Lung (tissue), 12 donors: ENCODE results near the gene ANO2. TPM values are rescaled to one million over a fixed set of nuclear protein-coding genes. Genes with fewer than 3 reads are reported as not detected.
"Not testable (repeated sequence)": the region's sequence is repeated elsewhere in the genome, so short reads cannot be mapped to it uniquely, and the experiment has no call there.

ENCODE experiments used
- ATAC-seq: fragments of 200-7000 bp; cut with Tn5 transposase; one replicate; pipeline ENCODE4 v1.9.1; 2020; ENCODE audit warnings: moderate number of reproducible peaks; ENCODE audit not compliant: insufficient read depth, low FRiP score
- DNase-seq, 3 donors: peaks; one replicate each; pipeline ENCODE4 v3.0.0-alpha.2; 2013 to 2017
- H3K27ac ChIP-seq, 2 donors: one replicate each; pipeline ENCODE4 v1.5.1; 2013; ENCODE audit warnings: mild to moderate bottlenecking in 2 of 2, moderate library complexity in 2 of 2, control low read depth in 1 of 2, inconsistent platforms in 1 of 2, low read depth in 1 of 2, low read length in 1 of 2
- H3K27me3 ChIP-seq, 3 donors: one replicate each; pipeline ENCODE4 v1.5.1; 2013; ENCODE audit warnings: low read length in 2 of 3; ENCODE audit not compliant: control insufficient read depth in 3 of 3, insufficient read depth in 3 of 3
- H3K36me3 ChIP-seq, 4 donors: one replicate each; pipeline ENCODE4 v1.5.1; 2013; ENCODE audit warnings: low read length in 4 of 4, mild to moderate bottlenecking in 1 of 4, moderate library complexity in 1 of 4; ENCODE audit not compliant: control insufficient read depth in 4 of 4, insufficient read depth in 4 of 4
- H3K4me1 ChIP-seq, 5 donors: one replicate each; pipeline ENCODE4 v1.5.1; 2013; ENCODE audit warnings: low read length in 5 of 5, mild to moderate bottlenecking in 2 of 5, moderate library complexity in 1 of 5; ENCODE audit not compliant: control insufficient read depth in 5 of 5, insufficient read depth in 5 of 5
- H3K4me3 ChIP-seq: one replicate; pipeline ENCODE4 v1.5.1; 2013; ENCODE audit warnings: mild to moderate bottlenecking, control low read depth, moderate library complexity
- H3K9ac ChIP-seq, 2 donors: one replicate each; pipeline ENCODE4 v1.5.1; 2013; ENCODE audit warnings: low read length in 2 of 2, control low read depth in 1 of 2; ENCODE audit not compliant: insufficient read depth in 1 of 2
- H3K9me3 ChIP-seq, 4 donors: one replicate each; pipeline ENCODE4 v1.5.1; 2013; ENCODE audit warnings: low read length in 3 of 4, mild to moderate bottlenecking in 1 of 4, moderate library complexity in 1 of 4; ENCODE audit not compliant: control insufficient read depth in 4 of 4, insufficient read depth in 3 of 4
- WGBS, 2 donors: extraction: QIAGEN DNeasy Blood & Tissue Kit; methylation state at CpG; one replicate each; pipeline ENCODE4 v1.1.7; 2013; 5-methylcytosine and 5-hydroxymethylcytosine counted together
- polyA plus RNA-seq, 2 donors: library from polyadenylated mRNA; stranded (reverse); fragments of 200-250 nt; gene quantifications; one replicate each; pipeline ENCODE4 v1.2.1, GENCODE V29; 2013
- total RNA-seq, 2 donors: library from RNA; depleted of rRNA in 1 of 2; stranded (reverse); fragments of >200 nt in 1 of 2; gene quantifications; one replicate each; pipeline ENCODE4 v1.2.1, GENCODE V29; 2014 to 2021
- TF ChIP-seq, protein P1 (sequence below): IDR thresholded peaks from 2 replicates; pipeline ENCODE4 v1.5.1; 2012; ENCODE audit warnings: mild to moderate bottlenecking; ENCODE audit errors: control extremely low read depth, extremely low read depth
- donor health status: control.
- donor health status: control.
- donor health status: Bipolar disorder and iron deficiency.
- donor health status: healthy.
- donor health status: DM: yes; HTN: yes; CAD: no.

Gene ANO2
- total and polyA plus RNA-seq, 4 donors, result 5.9 to 11.3 (median 7.4) TPM

DNA sequence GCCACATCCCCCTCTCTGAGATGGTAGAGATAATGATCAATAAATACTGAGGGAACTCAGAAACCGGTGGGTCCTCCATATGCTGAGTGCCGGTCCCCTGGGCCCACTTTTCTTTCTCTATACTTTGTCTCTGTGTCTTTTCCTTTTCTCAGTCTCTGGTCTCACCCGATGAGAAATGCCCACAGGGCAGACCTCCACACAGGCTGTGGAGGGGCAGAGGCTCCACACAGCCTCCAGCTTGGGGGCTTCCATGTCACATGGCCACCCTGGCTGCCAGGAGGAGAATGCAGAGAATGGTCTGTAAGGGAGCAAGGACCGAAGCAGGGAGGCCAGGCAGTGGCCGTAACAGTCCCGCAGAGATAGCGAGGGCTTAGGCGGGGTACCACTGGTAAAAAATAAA, 407.3 kb downstream of the ANO2 start:
- DNase-seq (no peak), ATAC-seq (no peak)
- TF ChIP-seq, protein P1, sequence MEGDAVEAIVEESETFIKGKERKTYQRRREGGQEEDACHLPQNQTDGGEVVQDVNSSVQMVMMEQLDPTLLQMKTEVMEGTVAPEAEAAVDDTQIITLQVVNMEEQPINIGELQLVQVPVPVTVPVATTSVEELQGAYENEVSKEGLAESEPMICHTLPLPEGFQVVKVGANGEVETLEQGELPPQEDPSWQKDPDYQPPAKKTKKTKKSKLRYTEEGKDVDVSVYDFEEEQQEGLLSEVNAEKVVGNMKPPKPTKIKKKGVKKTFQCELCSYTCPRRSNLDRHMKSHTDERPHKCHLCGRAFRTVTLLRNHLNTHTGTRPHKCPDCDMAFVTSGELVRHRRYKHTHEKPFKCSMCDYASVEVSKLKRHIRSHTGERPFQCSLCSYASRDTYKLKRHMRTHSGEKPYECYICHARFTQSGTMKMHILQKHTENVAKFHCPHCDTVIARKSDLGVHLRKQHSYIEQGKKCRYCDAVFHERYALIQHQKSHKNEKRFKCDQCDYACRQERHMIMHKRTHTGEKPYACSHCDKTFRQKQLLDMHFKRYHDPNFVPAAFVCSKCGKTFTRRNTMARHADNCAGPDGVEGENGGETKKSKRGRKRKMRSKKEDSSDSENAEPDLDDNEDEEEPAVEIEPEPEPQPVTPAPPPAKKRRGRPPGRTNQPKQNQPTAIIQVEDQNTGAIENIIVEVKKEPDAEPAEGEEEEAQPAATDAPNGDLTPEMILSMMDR, result no peak
- peaks cover 0 to 1% (median 0%) of the 10 kb centered on the region in 5 donors for H3K4me1 ChIP-seq
- no peak overlapping the region for H3K27ac ChIP-seq
- no peak overlapping the region for H3K9ac ChIP-seq
- WGBS, 2 donors, result 88 to 89% methylated on average over 8 of the region's 8 CpGs
- H3K27me3 ChIP-seq, result no peaks in the 10 kb centered on the region
- peaks cover 0 to 8% (median 2%) of the 10 kb centered on the region in 4 donors for H3K9me3 ChIP-seq
- H3K36me3 ChIP-seq, result no peaks in the 10 kb centered on the region
- H3K4me3 ChIP-seq, result no peak overlapping the region

DNA sequence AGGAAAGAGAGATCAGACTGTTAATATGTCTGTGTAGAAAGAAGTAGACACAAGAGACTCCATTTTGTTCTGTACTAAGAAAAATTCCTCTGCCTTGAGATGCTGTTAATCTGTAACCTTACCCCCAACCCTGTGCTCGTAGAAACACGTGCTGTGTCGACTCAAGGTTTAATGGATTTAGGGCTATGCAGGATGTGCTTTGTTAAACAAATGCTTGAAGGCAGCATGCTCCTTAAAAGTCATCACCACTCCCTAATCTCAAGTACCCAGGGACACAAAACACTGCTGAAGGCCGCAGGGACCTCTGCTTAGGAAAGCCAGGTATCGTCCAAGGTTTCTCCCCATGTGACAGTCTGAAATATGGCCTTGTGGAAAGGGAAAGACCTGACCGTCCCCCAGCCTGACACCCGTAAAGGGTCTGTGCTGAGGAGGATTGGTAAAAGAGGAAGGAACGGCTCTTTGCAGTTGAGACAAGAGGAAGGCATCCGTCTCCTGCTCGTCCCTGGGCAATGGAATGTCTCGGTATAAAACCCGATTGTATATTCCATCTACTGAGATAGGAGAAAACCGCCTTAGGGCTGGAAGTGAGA, 407.9 kb downstream of the ANO2 start:
- DNase-seq, result peak in 1 of 3 donors; percentile 13
- H3K9ac ChIP-seq, H3K27ac ChIP-seq, H3K4me3 ChIP-seq, H3K27me3 ChIP-seq, H3K4me1 ChIP-seq, ATAC-seq, H3K36me3 ChIP-seq, H3K9me3 ChIP-seq: not testable (repeated sequence)
- 19 to 30% methylated on average over 13 of the region's 13 CpGs for WGBS, 2 donors

DNA sequence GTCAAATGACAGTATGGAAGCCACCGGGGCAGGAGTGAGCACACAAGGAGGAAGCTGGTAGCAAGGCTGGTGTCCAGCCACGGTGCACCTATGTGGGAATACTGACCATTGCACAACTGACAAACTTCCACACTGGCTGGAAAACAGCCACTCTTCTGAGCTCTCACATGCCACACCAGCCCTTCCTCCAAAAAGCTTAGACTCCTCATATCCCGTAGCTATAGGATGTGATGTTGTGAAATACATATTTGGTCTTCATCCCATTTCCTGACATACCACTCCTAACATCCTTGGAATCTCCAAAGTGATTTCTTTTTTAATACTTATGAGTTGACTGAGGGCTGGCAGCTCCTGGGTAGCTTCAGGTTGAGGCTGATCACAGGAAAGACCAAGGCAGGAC, 409.5 kb downstream of the ANO2 start:
- DNase-seq (no peak), ATAC-seq (no peak)
- Histone ChIP-seq H3K4me3 (no peak overlapping the region), H3K27ac (no peak overlapping the region), H3K9ac (no peak overlapping the region), H3K36me3 (no peaks in the 10 kb centered on the region), H3K27me3 (no peaks in the 10 kb centered on the region), H3K4me1 (peaks cover 0 to 1% (median 0%) of the 10 kb centered on the region in 5 donors), H3K9me3 (peaks cover 0 to 8% (median 0%) of the 10 kb centered on the region in 4 donors)
- TF ChIP-seq, protein P1, result no peak
- WGBS, 2 donors, result 76 to 86% methylated on average over 3 of the region's 3 CpGs

DNA sequence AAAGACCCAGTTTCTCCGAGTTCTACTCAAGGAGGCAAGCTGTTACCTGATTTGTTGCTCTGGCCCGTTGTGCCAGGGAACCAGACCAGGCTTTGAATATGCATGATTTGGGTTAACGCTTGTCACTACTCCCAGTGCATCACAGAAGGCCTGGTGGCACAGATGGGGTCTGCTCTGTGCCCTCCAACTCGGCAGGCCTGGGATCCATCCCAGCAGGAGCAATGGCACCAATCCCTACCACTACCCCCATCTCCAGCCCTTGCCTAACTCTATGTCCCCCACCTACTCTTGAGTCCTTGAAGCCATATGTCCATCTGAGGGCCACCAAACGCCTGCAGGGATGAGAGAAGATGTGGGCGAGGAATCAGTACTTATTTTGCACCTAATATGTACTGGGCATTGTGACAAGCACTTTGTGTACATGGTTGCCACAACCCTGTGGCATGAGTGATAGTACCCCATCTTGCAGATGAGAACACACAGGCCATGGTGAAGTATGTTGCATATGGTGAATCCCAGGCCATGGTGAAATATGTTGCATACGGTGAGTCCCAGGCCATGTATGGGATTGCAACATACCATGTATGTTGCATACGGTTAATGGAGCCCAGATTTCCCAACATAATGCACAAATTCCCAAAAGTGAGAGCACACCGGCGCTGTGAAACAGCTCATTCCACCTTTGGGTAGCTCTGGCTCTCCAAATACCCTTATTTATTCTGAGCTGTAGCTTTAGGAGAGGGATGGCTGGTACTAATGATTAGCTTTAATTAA, 410.4 kb downstream of the ANO2 start:
- H3K36me3 ChIP-seq, result no peaks in the 10 kb centered on the region
- peaks cover 0 to 8% (median 0%) of the 10 kb centered on the region in 4 donors for H3K9me3 ChIP-seq
- H3K9ac ChIP-seq, result no peak overlapping the region
- no peak for DNase-seq
- peaks cover 0 to 1% (median 0%) of the 10 kb centered on the region in 5 donors for H3K4me1 ChIP-seq
- 88 to 93% methylated on average over 10 of the region's 10 CpGs for WGBS, 2 donors
- no peak overlapping the region for H3K27ac ChIP-seq
- ATAC-seq, result no peak
- no peak overlapping the region for H3K4me3 ChIP-seq
- TF ChIP-seq, protein P1, result no peak
- H3K27me3 ChIP-seq, result no peaks in the 10 kb centered on the region
